ENCODE data around the gene VCPKMT.
A peak's percentile ranks its signal among the peaks of the same experiment; 100 is the strongest.
"Not testable (repeated sequence)": the region's sequence is repeated elsewhere in the genome, so short reads cannot be mapped to it uniquely, and the experiment has no call there.

Gene VCPKMT

DNA sequence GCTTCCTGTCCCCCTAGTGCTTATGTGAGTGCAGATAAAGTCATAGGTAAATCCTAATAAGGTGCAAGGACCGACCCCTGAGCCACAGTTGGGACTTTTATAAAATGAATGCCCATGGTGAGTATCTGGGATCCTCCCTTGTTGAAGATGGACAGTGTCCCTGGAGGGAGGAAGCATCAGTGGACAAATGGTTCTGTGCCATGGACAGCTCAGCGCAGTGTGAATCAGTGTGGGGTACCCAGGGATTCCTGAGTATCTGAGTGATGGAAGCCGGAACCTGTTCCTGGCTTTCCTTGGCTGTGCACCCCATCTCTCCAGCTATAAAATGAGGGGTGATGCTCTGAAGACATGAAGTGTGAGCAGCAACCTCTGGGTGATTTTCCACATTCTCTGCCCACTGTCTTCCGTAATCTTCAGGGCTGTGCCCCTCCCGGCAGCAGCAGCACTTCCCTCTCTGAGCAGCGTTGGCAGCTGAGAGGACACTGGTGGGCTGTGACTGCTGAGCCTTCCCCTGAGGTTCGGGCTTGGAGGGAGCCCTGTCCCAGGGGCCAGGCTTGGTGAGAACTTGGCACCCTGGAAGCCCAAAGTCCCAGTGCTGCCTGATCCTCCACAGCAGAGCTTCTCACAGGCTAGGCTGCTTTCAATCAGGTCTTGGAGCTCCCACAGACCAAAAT is 25.0 kb downstream of the VCPKMT start:
- DNase-seq, result no peak

DNA sequence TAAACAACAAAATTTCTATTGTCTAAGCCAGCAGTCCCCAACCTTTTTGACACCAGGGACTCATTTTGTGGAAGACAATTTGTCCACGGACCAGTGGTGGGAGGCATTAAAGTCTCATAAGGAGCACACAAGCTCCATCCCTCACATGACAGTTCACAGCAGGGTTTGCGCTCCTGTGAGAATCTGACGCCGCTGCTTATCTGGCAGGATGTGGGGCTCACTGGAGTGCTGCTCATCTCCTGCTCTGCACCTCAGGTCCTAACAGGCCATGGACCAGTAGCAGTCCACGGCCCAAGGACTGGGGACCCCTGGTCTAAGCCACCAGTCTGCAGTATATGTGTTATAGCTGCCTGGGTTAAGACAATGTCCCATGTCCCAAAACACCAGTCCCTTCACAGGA is 27.2 kb downstream of the VCPKMT start:
- DNase-seq, result no peak

DNA sequence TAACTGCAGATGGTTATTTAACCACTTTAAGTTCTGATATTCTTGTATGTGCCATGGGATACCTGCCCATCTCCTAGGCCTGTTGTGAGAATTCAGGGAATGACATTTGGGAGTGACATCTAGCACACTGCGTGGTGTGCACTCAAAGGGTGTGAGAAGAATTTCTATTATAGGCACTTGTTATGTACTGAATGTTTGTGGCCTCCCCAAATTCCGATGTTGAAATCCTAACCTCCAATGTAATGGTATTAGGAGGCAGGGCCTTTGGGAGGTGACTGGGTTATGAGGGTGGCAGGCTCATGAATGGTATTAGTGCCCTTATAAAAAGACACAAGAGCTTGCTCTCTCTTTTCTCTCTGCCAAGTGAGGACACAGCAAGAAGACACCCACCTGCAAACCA is 27.6 kb downstream of the VCPKMT start:
- DNase-seq, result no peak

DNA sequence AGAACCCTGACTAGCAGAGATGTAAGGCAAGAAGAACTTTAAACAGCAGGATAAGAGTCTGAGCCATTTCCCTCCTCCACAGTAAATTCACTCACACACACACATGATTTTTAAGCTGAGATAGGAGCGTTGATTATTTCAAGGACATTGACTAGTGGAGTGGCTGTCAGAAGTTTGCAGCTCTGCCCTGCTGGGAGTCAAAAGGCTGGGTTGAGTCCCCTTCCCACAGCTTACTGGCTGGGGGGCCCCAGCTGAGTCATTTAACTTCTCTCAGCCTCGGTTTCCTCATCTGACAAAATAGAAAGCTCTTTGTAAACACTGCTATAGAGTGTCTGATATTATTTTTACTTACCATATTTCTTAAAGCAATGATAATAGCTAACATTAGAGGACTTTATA is 28.3 kb downstream of the VCPKMT start:
- DNase-seq, result no peak

DNA sequence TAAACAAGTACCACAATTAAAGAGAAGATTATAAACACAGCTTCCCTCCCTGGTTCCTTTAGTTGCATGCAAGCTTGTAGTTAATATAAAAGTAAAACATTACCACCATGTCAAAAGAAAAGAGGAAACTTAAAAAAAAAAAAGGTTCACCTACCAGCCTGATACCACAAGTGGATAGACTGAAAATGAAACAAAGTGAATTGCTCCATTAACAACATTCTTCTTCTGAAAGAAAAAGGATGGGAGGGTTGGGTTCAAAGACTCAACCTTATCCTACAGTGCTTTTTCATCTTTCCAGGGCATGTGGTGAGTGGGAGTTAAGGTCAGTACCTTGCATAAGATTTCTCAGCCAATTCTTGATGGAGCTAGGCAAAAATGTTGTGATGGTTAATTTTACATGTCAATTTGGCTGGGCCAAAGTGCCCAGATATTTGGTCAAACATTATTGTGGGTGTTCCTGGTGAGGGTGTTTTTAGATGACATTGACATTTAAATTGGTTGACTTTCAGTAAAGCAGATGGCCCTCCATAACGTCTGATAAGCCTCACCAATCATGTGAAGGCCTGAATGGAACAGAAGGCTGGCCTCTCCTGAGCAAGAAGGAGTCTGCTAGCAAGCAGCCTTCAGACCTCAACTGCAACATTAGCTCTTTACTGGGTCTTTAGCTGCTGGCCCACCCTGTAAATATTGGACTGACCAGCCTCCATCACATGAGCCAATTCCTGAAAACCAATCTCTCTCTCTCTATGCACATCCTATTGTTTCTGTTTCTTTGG is 28.8 kb downstream of the VCPKMT start:
- no peak for DNase-seq

DNA sequence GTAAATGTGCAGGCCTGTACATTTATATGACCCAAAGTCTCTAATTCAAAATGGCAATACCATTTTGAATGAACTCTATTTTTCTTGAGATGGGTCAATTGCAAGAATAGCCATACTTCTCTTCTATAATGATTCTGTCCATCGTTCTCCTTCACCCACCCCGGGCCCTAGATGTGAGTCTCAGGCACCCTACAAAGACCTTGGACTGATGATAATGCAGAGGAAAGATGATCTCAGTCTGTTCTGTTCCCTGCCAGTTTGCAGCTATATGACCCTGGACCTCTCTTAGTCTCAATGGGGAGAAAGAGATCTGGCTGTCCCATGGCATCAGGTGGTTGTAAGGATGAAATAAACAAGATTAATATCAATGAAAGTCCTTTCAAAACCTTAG is 30.1 kb downstream of the VCPKMT start:
- no peak for DNase-seq

DNA sequence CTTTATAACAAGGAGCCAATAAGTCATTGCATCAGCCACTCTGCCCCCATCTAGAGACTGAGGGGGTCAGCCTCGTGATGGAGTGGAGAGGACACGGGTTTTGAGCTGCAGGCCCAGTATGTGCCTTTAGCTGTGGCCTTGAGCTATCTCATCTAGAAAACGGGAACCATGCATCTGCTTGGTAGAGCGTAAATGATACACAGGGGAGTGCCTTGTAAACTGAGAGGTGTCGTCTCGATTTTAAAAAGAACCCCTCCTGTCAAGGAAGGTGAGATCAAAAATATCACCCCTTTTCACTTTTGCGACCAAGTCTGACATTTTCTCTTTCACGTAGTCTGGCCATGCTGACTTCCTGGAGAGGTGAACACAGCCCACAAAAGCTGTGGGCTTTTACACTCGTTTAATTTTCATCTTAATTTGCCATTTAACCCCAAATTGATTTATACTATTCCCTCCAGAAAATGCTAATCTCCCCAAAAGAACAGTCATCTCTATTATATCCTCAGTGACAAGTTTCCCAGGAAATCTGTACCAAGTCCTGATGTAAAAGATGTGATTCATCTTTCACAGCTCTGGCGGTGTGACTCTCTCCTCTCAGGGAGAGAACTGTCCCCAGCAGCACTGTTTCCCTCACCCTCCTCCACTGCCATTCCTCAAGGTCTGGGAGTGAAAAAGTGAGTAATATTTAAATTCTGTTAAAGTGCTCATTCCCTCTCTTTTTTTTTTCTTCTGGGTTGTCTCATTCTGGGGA is 30.6 kb downstream of the VCPKMT start:
- peak; percentile 79 for DNase-seq

DNA sequence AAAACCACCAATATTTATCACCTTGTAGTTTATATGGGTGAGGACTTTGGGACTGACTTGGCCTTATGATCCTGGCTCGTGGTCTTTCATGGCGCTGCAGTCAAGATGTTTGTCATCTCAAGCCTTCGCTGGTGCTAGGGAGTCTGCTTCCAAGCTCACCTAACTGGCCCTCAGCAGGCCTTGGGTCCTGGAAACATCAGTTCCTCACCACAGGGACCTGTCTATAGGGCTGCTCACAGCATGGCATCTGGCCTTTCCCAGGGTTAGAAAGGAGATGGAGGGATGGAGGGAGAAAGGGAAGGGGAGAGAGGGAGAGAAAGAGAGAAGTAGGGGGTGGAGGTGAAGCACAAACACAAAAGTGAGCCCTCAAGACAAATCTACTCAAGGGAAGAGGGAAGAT is 31.7 kb downstream of the VCPKMT start:
- DNase-seq, result no peak

DNA sequence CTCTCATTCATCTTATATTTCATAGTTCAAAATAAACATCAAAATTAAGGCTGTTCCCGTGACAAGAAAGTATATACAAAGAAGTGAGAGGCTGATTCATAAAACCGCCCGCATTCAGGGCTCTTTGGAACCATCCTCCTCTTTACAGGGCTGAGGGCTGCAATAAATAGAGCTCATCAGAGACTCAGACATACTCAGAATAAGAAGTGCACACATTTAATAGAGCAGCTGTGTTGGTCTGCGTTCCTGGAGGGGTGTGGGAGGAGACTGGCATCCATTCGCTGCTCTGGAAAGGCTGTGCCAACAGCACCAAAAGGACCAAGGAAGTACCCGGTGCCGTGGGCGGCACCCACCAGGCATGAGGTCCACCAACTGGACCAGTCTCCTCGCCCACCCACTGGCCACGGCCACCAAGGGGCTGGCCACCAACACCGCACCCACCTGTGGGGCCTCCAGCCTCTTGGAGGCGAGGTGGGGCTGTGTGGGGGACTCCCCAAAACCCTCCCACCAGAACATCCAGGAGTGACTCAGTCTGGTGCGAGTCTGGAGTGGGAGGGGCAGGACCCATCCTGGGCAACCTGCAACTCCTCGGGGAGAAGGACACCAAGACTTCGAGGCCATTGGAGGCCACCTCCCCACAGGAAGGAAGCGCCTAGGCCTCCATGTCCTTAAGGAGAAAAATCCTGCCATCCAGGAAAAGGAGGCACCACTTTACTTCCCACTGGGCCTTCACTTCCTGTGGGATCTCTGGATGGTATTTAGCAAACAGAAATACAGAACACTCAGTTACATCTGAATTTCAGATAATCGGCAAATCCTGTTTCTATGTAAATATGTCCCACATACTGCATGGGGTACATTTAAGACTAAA is 32.7 kb downstream of the VCPKMT start:
- no peak for DNase-seq

DNA sequence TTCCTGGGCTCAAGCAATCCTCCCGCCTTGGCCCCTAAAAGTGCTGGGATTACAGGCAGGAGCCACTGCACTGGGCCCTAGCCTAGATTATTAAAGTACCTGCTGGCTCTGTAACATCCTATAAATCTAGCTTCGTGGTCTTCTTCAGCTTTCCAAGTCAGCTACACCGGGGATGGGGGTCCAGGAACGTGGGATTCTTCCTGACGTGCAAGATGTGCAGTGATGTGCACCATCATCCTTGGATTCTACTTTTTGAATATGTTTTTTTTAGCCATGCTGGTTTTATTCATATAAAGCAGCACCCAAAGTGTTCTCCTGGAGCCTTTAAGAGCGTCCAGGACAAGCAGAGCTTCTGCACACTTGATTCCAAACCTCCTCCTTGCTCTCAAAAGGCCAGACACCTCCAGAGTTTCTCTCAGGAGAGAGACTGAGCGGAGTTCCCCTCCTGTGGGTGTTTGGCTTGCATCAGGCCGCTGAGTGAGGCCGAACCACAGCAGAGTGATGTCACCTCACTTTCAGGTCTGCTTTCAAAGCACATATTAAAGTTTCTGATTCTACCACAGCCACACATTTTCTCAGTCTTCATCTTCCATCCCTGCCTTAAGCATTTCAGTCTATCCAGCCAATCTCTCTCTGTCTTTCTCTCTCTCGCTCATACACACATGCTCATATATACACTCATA is 33.4 kb downstream of the VCPKMT start:
- no peak for DNase-seq

DNA sequence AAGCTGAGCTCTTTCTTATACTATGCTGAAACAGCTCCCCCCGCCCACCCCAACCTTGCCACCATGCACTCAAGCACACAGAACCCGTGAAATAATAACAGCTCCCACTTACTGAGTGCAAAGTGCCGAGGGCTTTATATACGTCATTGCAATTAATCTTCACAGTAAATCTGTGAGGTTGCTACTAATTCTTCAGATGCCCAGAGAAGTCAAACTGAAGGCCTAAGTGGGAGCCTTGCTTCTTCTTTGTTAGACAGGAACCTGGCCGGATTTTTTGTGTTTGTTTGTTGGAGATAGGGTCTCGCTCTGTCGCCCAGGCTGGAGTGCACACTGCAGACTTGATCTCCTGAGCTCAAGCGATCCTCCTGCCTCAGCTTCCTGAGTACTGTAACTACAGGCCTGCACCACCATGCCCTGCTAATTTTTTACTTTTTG is 34.0 kb downstream of the VCPKMT start:
- no peak for DNase-seq

DNA sequence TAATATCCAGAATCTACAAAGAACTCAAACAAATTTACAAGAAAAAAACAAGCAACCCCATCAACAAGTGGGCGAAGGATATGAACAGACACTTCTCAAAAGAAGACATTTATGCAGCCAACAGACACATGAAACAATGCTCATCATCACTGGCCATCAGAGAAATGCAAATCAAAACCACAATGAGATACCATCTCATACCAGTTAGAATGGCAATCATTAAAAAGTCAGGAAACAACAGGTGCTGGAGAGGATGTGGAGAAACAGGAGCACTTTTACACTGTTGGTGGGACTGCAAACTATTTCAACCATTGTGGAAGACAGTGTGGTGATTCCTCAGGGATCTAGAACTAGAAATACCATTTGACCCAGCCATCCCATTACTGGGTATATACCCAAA is 37.3 kb downstream of the VCPKMT start:
- not testable (repeated sequence) for DNase-seq

DNA sequence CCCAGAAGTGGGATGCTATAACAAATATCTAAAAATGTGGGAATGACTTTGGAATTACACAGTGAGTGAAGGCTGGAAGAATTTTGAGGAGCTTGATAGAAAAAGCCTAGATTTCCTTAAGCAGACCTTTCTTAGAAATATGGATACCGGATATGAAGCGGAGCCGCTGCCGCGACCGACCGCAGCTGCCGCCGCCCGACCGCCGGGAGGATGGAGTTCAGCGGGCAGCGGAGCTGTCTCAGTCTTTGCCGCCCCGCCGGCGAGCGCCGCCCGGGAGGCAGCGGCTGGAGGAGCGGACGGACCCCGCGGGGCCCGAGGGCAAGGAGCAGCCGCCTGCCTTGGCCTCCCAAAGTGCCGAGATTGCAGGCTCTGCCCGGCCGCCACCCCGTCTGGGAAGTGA is 42.7 kb downstream of the VCPKMT start:
- not testable (repeated sequence) for DNase-seq

DNA sequence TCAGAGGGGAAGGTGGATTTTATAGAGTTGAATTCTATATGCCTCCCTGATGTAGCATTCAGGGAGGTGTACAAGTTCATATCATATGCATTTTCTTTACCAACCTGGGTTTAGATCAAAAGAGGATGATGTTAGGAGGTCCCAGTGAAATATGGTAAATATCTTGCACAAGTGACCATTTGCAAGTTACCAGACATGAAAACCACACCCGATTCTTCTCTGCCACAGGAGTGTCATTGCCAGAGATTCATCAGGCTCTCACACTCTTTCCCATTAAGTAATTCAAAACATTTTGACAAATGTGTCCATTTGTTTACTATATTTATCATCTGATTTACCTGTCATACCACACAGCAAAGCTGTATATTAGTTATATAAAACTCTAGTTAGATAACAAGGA is 44.0 kb downstream of the VCPKMT start:
- DNase-seq, result no peak

DNA sequence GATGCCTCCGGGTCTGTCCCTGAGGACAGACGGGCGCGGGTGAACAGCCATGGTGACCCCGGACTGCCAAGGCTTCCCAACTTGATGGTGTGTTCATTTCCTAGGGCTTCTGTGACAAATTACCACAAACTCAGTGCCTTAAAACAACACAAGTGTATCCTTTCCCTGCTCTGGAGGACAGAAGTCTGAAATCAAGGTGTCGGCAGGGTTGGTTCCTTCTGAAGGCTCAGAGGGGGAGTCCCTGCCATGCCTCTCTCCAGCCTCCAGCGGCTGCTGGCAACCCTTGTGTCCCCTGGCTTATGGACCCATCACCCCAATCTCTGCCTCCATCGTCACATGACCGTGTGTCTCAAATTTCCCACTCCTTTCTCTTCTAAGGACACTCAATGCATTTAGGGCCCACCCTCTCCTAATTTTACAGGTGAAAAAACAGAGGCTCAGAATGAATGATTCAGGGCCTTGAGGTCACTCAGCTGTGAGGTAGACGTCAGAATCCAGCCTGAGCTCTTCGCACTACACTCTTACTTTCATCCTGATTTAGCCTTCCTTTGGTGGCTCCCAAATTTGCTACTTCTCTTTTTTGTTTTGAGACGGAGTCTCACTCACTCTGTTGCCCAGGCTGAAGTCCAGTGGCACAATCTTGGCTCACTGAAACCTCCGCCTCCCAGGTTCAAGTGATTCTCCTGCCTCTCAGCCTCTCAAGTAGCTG is 45.4 kb downstream of the VCPKMT start:
- DNase-seq, result no peak

DNA sequence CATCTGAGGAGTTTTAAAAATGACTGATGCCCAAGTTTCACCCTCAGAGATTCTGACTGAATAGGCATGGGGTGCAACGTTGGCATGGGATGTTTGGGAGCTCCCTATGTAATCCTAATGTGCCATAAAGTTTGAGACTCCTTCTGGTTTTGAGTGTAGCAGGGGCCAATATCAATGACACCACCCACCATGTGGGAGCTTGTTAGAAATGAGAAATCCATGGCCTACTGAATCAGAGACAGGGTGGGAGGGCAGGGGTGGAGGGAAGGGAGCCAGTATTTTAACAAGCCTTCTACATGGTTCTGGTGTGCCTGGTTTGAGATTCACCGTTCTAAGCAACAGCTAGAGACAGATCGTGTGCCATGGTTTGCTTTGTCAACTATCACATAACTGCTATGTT is 46.1 kb downstream of the VCPKMT start:
- no peak for DNase-seq

DNA sequence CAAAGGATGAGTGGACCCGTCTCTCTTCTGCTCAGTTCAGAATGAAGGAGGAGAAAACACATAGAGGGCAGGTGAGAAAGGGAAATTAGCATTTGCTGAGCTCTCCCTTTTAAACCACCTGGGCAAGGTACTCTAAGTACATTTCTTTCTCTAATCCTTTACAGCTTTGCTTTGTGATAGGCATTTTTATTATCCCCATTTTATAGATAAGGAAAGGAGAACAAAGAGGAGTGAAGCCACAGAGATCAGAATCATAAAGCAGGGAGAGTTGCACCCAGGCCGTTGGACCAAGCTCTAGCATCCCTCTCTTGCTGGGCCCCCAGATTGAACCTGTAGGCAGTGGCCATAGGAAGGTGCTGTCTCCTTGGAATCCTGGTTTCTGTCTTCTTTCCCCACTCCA is 47.0 kb downstream of the VCPKMT start:
- no peak for DNase-seq

DNA sequence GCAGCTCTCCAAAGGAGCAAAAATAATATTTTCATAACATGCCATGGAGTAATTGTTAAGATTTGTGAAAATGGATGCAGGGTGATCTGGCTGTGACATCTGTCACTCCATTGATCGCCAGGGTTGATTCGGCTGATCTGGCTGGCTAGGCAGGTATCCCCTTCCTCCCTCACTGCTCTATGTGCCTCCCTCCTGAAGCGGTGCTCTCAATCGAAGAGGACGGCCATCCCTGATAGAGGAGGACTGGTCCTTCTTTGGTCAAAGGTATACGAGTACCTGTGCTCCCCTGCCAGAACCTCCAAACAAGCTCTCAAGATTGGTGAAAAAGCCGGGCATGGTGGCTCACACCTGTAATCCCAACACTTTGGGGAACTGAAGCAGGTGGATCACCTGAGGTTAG is 47.9 kb downstream of the VCPKMT start:
- no peak for DNase-seq

DNA sequence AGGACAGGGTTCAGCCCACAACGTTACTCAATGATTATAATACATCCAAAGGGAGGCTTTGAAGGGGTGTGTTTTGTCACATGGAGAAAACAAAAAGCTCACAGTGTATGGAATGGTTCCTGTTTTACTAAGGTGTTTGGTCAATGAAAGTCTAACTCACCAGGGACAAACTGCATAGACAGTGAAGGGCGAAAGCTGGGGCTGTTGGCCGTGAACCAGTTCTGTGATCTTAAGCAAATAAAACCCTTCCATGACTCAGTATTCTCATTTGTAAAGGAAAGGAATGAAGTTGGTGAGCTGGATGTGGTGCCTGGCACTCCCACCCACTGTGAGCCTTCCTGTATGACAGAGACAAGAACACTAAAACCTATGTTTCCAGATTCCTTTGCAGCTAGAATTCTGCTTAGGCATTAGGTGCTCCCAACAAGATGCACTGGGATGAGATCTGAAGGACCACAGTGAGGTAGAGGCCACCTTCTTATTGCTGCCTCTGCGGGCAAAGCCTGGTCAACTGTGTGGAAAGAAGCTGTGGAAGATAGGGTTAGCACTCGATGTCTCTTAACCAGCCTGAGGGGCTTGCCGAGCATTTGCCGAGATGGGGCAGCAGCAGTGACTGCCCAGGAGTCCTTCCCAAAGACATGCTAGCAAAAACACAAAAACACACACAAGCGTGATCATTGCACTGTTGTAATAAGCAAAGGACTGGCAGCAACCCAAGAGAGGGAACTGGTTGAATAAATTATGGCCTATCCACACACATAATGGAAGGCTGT is 48.5 kb downstream of the VCPKMT start:
- DNase-seq, result peak; percentile 73

DNA sequence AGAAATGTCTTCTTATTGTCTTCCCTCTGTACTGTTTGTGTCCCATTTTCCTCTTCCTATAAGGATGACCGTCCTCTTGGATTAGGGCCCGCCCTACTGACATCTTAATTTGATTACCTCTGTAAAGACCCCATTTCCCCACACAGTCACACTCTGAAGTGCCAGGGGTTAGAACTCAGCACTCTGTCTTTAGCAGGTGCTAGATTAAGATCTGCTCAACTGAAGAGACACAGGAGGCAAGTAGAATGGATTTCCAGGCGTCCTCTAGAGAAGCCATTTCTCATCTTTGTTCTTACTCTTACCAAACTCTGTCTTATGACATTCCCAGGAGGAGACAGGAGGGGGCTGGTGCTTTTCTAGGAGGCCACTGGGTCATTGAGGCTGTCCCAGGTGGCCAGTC is 50.8 kb downstream of the VCPKMT start:
- DNase-seq, result no peak

DNA sequence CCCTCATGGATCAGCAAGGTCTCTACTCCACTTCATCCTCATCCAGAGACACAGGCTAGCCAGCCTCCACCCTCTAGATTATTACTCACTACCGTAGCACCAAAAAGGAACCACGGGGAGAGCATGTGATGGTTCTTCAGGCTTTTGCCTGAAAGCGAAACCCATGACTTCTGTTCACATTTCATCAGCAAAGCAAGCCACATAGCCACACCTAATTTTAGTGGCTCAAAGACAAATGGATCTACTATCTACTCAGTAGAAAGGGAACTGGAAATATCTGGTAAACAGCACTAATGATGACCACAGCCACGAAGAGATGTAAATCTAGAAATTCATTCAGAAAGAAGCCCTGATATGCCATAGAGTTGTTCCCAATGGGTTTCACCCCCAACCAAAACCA is 51.4 kb downstream of the VCPKMT start:
- DNase-seq, result no peak

Data from EL (cell line).